ENCODE data around the gene EDAR.

EDAR gene

GRCh38 chr2:108971661-108972566 lies 17.1 kb downstream of the EDAR start:
- no peak overlapping the region for H3K4me3 ChIP-seq (ENCODE audit: low read length)
- peak; percentile 88 for DNase-seq (ENCODE audit: low read depth)
- no peak for TF ChIP-seq CTCF (IDR thresholded peaks at IDR 0.05; ENCODE audit: insufficient read depth, low read depth, low read length, missing control alignments)

- TF ChIP-seq CTCF (IDR thresholded peaks at IDR 0.05; ENCODE audit: insufficient read depth, low read depth, low read length, missing control alignments) = no peak
- no peak for DNase-seq (ENCODE audit: low read depth)
- H3K4me3 ChIP-seq (ENCODE audit: low read length) = no peak overlapping the region
These were observed 18.7 kb downstream of the EDAR start for GRCh38 chr2:108970369-108970768.

- H3K4me3 ChIP-seq (ENCODE audit: low read length) = no peak overlapping the region
- no peak for DNase-seq (ENCODE audit: low read depth)
- TF ChIP-seq CTCF (IDR thresholded peaks at IDR 0.05; ENCODE audit: insufficient read depth, low read depth, low read length, missing control alignments) = no peak
These were observed 19.2 kb downstream of the EDAR start for GRCh38 chr2:108969856-108970255.

- no peak overlapping the region for H3K4me3 ChIP-seq (ENCODE audit: low read length)
- DNase-seq (ENCODE audit: low read depth) = peak; percentile 78
- no peak for TF ChIP-seq CTCF (IDR thresholded peaks at IDR 0.05; ENCODE audit: insufficient read depth, low read depth, low read length, missing control alignments)
These were observed 20.4 kb downstream of the EDAR start for GRCh38 chr2:108968619-108969018.

GRCh38 chr2:108967757-108968156 lies 21.3 kb downstream of the EDAR start:
- no peak for DNase-seq (ENCODE audit: low read depth)
- TF ChIP-seq CTCF (IDR thresholded peaks at IDR 0.05; ENCODE audit: insufficient read depth, low read depth, low read length, missing control alignments) = no peak
- H3K4me3 ChIP-seq (ENCODE audit: low read length) = no peak overlapping the region

- DNase-seq (ENCODE audit: low read depth) = no peak
- no peak overlapping the region for H3K4me3 ChIP-seq (ENCODE audit: low read length)
- TF ChIP-seq CTCF (IDR thresholded peaks at IDR 0.05; ENCODE audit: insufficient read depth, low read depth, low read length, missing control alignments) = no peak
These were observed 23.3 kb downstream of the EDAR start for GRCh38 chr2:108965540-108966289.

All from epithelial cell of esophagus (primary cell).